Naive B cell (primary cell): ENCODE measurements around the gene TSPAN9. TPM values are rescaled to one million over a fixed set of nuclear protein-coding genes. Genes with fewer than 3 reads are reported as not detected.

Experiments
- ATAC-seq, 2 donors: fragments of 150-1000 bp; cut with Tn5 transposase; 2 replicates each; pipeline ENCODE4 v1.10.0; 2021; ENCODE audit warnings: low read depth in 2 of 2, mild to moderate bottlenecking in 2 of 2, moderate library complexity in 2 of 2
- DNase-seq: peaks from one replicate; pipeline ENCODE4 v3.0.0; 2022
- H3K27ac Mint-ChIP-seq, 6 donors: one replicate each; pipeline ENCODE4 v1.8.0; 2020 to 2022; ENCODE audit warnings: mild to moderate bottlenecking in 6 of 6, mixed read lengths in 6 of 6, moderate library complexity in 5 of 6, inconsistent platforms in 2 of 6
- H3K27me3 Mint-ChIP-seq, 3 donors: one replicate each; pipeline ENCODE4 v1.8.0; 2021 to 2022; ENCODE audit warnings: mixed read lengths in 3 of 3, mild to moderate bottlenecking in 1 of 3
- H3K36me3 Mint-ChIP-seq, 2 donors: one replicate each; pipeline ENCODE4 v1.8.0; 2020 to 2022; ENCODE audit warnings: mixed read lengths in 2 of 2, inconsistent platforms in 1 of 2, mild to moderate bottlenecking in 1 of 2
- H3K4me1 Mint-ChIP-seq, 3 donors: one replicate each; pipeline ENCODE4 v1.8.0; 2020 to 2022; ENCODE audit warnings: mixed read lengths in 3 of 3, inconsistent platforms in 1 of 3, mild to moderate bottlenecking in 1 of 3, moderate library complexity in 1 of 3
- H3K4me3 Mint-ChIP-seq, 8 donors: one replicate each; pipeline ENCODE4 v1.8.0; 2020 to 2022; ENCODE audit warnings: mild to moderate bottlenecking in 8 of 8, mixed read lengths in 8 of 8, moderate library complexity in 8 of 8, inconsistent platforms in 2 of 8
- H3K9me3 Mint-ChIP-seq, 7 donors: one replicate each; pipeline ENCODE4 v1.8.0; 2020 to 2022; ENCODE audit warnings: mixed read lengths in 7 of 7, mild to moderate bottlenecking in 5 of 7, inconsistent platforms in 2 of 7, moderate library complexity in 1 of 7
- polyA plus RNA-seq, 6 donors: library from polyadenylated mRNA; unstranded; fragments of 300-500 nt; fragmentation: Illumina TruSeq; gene quantifications; one replicate each; pipeline ENCODE4 v1.2.3, GENCODE V29; 2021; ENCODE audit warnings: low read depth in 6 of 6

Gene TSPAN9
- polyA plus RNA-seq, 6 donors from 2014 or later, result 0.26 to 0.49 (median 0.41) TPM; not detected in 2

GRCh38 chr12:3300833-3301401 is 223.7 kb downstream of the TSPAN9 start:
- no peak for ATAC-seq
- Mint-ChIP-seq H3K27me3 (peaks cover 8 to 73% (median 49%) of the 10 kb centered on the region in 3 donors), H3K9me3 (no peaks in the 10 kb centered on the region), H3K36me3 (no peaks in the 10 kb centered on the region), H3K4me1 (peaks cover 11 to 16% (median 13%) of the 10 kb centered on the region in 3 donors), H3K4me3 (peak overlapping the region in 3 of 8 donors; percentile 9 to 89 (median 73)), H3K27ac (peak overlapping the region in 3 of 6 donors; percentile 59 to 94 (median 61))
- no peak for DNase-seq

DNA sequence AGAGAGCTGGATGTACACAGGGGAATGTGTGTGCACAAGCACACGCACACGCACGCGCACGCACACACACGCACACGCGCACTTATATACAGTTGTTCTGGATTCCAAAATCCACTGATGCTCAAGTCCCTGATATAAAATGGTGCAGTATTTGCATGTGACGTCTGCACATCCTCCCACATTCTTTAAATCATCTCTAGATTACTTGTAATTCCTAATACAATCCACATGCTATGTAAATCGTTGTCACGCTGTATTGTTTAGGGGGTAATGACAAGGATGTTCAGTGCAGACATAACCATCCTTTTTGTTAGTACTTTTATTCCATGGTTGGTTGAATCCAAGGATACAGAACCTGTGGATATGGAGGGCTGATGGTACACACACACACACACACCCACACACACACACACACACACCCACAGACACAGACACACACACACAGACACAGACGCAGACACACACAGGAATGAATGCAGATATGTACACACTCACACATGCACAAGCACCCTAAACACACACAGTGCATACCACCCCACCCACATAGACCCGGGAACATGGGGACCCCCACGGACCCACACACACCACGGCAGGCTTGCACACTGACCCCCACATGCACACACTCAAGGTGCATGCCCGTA is 225.3 kb downstream of the TSPAN9 start:
- Mint-ChIP-seq H3K4me1 (peaks cover 11 to 16% (median 13%) of the 10 kb centered on the region in 3 donors), H3K36me3 (no peaks in the 10 kb centered on the region), H3K27ac (no peak overlapping the region), H3K27me3 (peaks cover 8 to 60% (median 33%) of the 10 kb centered on the region in 3 donors), H3K9me3 (no peaks in the 10 kb centered on the region), H3K4me3 (no peak overlapping the region)
- DNase-seq, result no peak
- no peak for ATAC-seq

DNA sequence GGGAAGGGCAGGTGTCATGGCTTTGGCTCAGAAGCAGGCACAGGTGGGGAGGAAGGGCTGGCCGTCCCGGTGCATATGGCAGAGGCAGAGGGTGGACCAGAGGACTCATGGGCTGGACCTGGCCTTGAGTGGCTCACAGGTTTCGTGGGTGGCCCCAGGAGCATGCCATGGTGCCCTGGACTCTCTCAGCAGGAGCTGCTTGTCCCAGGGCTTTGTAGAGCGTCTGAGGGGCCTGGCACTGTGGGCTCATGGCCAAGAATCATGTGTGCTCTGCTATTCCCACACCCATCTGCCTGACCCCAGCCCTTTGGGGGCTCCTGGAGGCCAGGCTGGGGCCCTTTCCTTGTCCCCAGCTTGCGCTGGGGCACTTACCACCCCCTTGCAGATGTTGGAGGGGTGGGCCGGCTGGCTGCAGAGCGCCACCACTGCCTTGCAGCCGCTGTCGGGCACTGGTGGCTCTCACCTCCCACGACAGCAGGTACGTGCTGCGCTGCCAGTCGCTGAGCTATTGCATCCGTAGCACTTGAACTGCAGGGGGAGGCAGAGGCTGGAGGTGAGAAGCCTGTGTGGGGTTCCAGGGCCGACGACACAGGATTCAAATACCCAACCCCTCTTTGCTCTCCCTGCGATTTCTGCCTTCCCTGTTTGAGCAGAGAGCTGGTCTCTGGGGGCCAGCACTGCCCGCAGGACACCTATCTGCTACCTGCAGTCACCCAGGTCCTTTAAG is 226.4 kb downstream of the TSPAN9 start:
- H3K4me1 Mint-ChIP-seq, result peaks cover 11 to 16% (median 13%) of the 10 kb centered on the region in 3 donors
- H3K27ac Mint-ChIP-seq, result peak overlapping the region in 1 of 6 donors; percentile 3
- H3K27me3 Mint-ChIP-seq, result peaks cover 15 to 64% (median 40%) of the 10 kb centered on the region in 3 donors
- no peaks in the 10 kb centered on the region for H3K9me3 Mint-ChIP-seq
- ATAC-seq (no peak), DNase-seq (no peak)
- H3K4me3 Mint-ChIP-seq, result no peak overlapping the region
- no peaks in the 10 kb centered on the region for H3K36me3 Mint-ChIP-seq

GRCh38 chr12:3304436-3305165 is 227.4 kb downstream of the TSPAN9 start:
- no peak for ATAC-seq

GRCh38 chr12:3305464-3305863 is 228.3 kb downstream of the TSPAN9 start:
- H3K27me3 Mint-ChIP-seq, result peaks cover 12 to 54% (median 43%) of the 10 kb centered on the region in 3 donors
- no peak overlapping the region for H3K27ac Mint-ChIP-seq
- H3K4me1 Mint-ChIP-seq, result peaks cover 3 to 6% (median 4%) of the 10 kb centered on the region in 3 donors
- no peak overlapping the region for H3K4me3 Mint-ChIP-seq
- no peaks in the 10 kb centered on the region for H3K9me3 Mint-ChIP-seq
- ATAC-seq (no peak), DNase-seq (no peak)
- H3K36me3 Mint-ChIP-seq, result no peaks in the 10 kb centered on the region

More at GRCh38 chr12:3304436-3305165, 227.4 kb downstream of the TSPAN9 start:
- Mint-ChIP-seq H3K27me3 (peaks cover 15 to 60% (median 43%) of the 10 kb centered on the region in 3 donors), H3K36me3 (no peaks in the 10 kb centered on the region), H3K9me3 (no peaks in the 10 kb centered on the region), H3K27ac (no peak overlapping the region), H3K4me1 (peaks cover 11 to 14% (median 13%) of the 10 kb centered on the region in 3 donors), H3K4me3 (no peak overlapping the region)
- DNase-seq, result no peak

GRCh38 chr12:3305904-3306619 is 228.9 kb downstream of the TSPAN9 start:
- H3K27ac Mint-ChIP-seq, result no peak overlapping the region
- H3K4me1 Mint-ChIP-seq, result no peaks in the 10 kb centered on the region
- no peak overlapping the region for H3K4me3 Mint-ChIP-seq
- H3K36me3 Mint-ChIP-seq, result no peaks in the 10 kb centered on the region
- H3K9me3 Mint-ChIP-seq, result no peaks in the 10 kb centered on the region
- no peak for DNase-seq
- peaks cover 12 to 50% (median 43%) of the 10 kb centered on the region in 3 donors for H3K27me3 Mint-ChIP-seq
- ATAC-seq, result no peak

- Mint-ChIP-seq H3K9me3 (no peaks in the 10 kb centered on the region), H3K36me3 (no peaks in the 10 kb centered on the region), H3K27ac (no peak overlapping the region), H3K4me3 (no peak overlapping the region), H3K27me3 (peaks cover 12 to 53% (median 43%) of the 10 kb centered on the region in 3 donors), H3K4me1 (no peaks in the 10 kb centered on the region)
- no peak for DNase-seq
- ATAC-seq, result no peak
Observed at GRCh38 chr12:3307389-3307788, 230.2 kb downstream of the TSPAN9 start.

GRCh38 chr12:3308063-3308462 is 230.9 kb downstream of the TSPAN9 start:
- H3K4me1 Mint-ChIP-seq, result no peaks in the 10 kb centered on the region
- peak overlapping the region in 1 of 6 donors; percentile 10 for H3K27ac Mint-ChIP-seq
- no peaks in the 10 kb centered on the region for H3K9me3 Mint-ChIP-seq
- ATAC-seq, result no peak
- no peak for DNase-seq
- peak overlapping the region in 1 of 8 donors; percentile 6 for H3K4me3 Mint-ChIP-seq
- peaks cover 12 to 48% (median 39%) of the 10 kb centered on the region in 3 donors for H3K27me3 Mint-ChIP-seq
- H3K36me3 Mint-ChIP-seq, result no peaks in the 10 kb centered on the region

- Mint-ChIP-seq H3K27me3 (peaks cover 12 to 49% (median 42%) of the 10 kb centered on the region in 3 donors), H3K9me3 (no peaks in the 10 kb centered on the region), H3K4me3 (no peak overlapping the region), H3K4me1 (no peaks in the 10 kb centered on the region), H3K27ac (no peak overlapping the region), H3K36me3 (no peaks in the 10 kb centered on the region)
- no peak for ATAC-seq
- DNase-seq, result no peak
Observed at GRCh38 chr12:3308609-3309008, 231.4 kb downstream of the TSPAN9 start.

GRCh38 chr12:3309805-3310204 is 232.6 kb downstream of the TSPAN9 start:
- no peaks in the 10 kb centered on the region for H3K4me1 Mint-ChIP-seq
- no peak overlapping the region for H3K4me3 Mint-ChIP-seq
- DNase-seq, result no peak
- no peak for ATAC-seq
- peaks cover 8 to 51% (median 42%) of the 10 kb centered on the region in 3 donors for H3K27me3 Mint-ChIP-seq
- no peaks in the 10 kb centered on the region for H3K9me3 Mint-ChIP-seq
- H3K27ac Mint-ChIP-seq, result no peak overlapping the region
- H3K36me3 Mint-ChIP-seq, result no peaks in the 10 kb centered on the region

DNA sequence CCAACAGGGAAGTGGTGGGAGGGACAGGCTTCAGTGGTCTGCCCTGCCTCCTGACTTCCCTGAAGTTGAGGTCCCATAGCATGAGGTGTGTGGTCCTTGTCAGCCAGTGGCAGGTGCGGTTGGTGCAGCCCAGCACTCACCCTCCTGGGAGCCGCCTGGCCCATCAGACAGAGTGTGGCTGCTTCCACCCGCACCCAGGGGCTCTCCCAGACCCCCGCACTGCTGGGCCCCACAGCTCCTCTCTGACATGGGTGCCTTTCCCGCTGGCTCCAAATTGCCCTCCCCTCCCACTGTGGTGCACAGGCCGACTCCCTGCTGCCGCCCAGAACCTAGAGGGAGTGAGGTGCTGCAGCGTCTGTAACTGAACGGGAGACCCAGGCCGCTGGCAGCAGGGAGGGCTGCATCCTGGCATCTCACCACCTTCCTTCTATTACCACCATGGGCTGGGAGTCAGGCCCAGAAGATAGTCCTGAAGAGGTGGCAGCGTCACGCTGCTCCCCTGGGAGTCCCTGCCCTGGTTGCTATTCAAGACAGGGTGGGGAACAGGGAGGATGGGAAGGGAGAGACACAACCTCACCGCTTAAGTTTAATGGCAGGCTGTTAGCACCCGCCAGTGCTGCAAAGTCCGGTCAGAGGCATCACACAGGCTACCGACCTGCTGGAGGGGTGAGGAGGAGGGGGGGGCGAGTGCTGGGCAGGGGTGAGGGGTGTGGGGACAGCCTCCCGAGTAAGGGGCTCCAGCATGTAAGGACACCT is 233.3 kb downstream of the TSPAN9 start:
- H3K4me1 Mint-ChIP-seq, result no peaks in the 10 kb centered on the region
- H3K4me3 Mint-ChIP-seq, result no peak overlapping the region
- no peaks in the 10 kb centered on the region for H3K36me3 Mint-ChIP-seq
- DNase-seq, result no peak
- ATAC-seq, result no peak
- H3K27me3 Mint-ChIP-seq, result peaks cover 8 to 56% (median 46%) of the 10 kb centered on the region in 3 donors
- no peak overlapping the region for H3K27ac Mint-ChIP-seq
- H3K9me3 Mint-ChIP-seq, result no peaks in the 10 kb centered on the region

DNA sequence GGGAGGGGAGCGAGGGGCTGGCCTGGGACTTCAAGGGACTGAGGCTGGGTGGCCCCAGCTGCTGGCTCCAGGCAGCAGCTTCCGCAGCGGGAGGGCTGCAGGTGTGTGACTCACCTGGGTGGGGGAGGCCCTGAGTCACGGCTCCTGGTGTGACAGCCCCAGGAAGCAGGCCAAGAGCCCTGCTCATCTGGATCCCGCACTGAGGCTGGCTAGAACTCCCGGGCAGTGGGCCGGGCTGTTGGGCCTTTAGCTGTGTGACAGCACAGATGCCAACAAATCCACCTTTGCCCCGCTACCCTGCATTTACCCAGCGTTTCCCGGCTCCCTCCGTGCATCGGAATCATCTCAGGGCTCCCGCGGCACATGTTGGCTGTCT is 233.8 kb downstream of the TSPAN9 start:
- Mint-ChIP-seq H3K27me3 (peaks cover 8 to 60% (median 52%) of the 10 kb centered on the region in 3 donors), H3K9me3 (no peaks in the 10 kb centered on the region), H3K27ac (no peak overlapping the region), H3K4me1 (no peaks in the 10 kb centered on the region), H3K4me3 (no peak overlapping the region), H3K36me3 (no peaks in the 10 kb centered on the region)
- DNase-seq (no peak), ATAC-seq (no peak)
